Measurements from ENCODE around the gene ZNF398. TPM values are rescaled to one million over a fixed set of nuclear protein-coding genes. Genes with fewer than 3 reads are reported as not detected.

The ZNF398 gene
- total and polyA plus RNA-seq, 9 of the 15 experiments (the other 6 are each of a cell fraction or from before 2014, with no cell fraction given): 4.0 to 18.6 (median 10.4) TPM

GRCh38 chr7:149195180-149196150, 48.2 kb downstream of the ZNF398 start, which contains the start of gene ZNF282 (continued):
- TF ChIP-seq TRIM24 (IDR thresholded peaks at IDR 0.05) (peak in 1 of 2 experiments; percentile 22; a peak in 1 of 4 replicates), ZNF512 (tag; IDR thresholded peaks at IDR 0.05) (no peak), POU5F1 (IDR thresholded peaks at IDR 0.05; ENCODE audit: borderline replicate concordance, low read depth, low read length, partially characterized antibody) (no peak), NEUROD1 (IDR thresholded peaks at IDR 0.05; ENCODE audit: borderline replicate concordance, low read depth, low read length, partially characterized antibody) (peak; percentile 82), ATF7 (IDR thresholded peaks at IDR 0.05) (peak; percentile 69), ZBED1 (IDR thresholded peaks at IDR 0.05) (0 out of 2 replicates have a peak, but pooled peaks have one; percentile 35), ARID1B (IDR thresholded peaks at IDR 0.05) (peak; percentile 46), ZFP36 (IDR thresholded peaks at IDR 0.05; ENCODE audit: low read depth, low read length, partially characterized antibody) (peak; percentile 20), MCM2 (IDR thresholded peaks at IDR 0.05; ENCODE audit: low read depth) (no peak), KLF6 (CRISPR knock-in tag; IDR thresholded peaks at IDR 0.05; ENCODE audit: borderline replicate concordance) (no peak), RBM14 (IDR thresholded peaks at IDR 0.05; ENCODE audit: borderline replicate concordance, insufficient read depth, low read depth, low read length) (no peak), CTCF (IDR thresholded peaks at IDR 0.05 in 2 of 3, conservative IDR thresholded peaks at IDR 0.05 in 1 of 3; ENCODE audit: insufficient read depth in 2 of 3, low read depth in 1 of 3, low read length in 3 of 3) (peak; percentile 89 to 95 (median 93)), NR2C1 (IDR thresholded peaks at IDR 0.05) (no peak), NR2C1 (tag; IDR thresholded peaks at IDR 0.05) (peak; percentile 27; the same call in 1 of the 2 replicates), ZNF282 (CRISPR knock-in tag; IDR thresholded peaks at IDR 0.05) (peak; percentile 79; the same call in 1 of the 2 replicates), CTCFL (IDR thresholded peaks at IDR 0.05; ENCODE audit: borderline replicate concordance, insufficient read depth, low read depth, low read length, poor library complexity, severe bottlenecking) (peak; percentile 47), CHD4 (IDR thresholded peaks at IDR 0.05; ENCODE audit: insufficient read depth, insufficient replicate concordance, low read depth, low read length, poor library complexity, severe bottlenecking) (peak; percentile 81), NFXL1 (CRISPR knock-in tag; IDR thresholded peaks at IDR 0.05) (no peak), ZFP30 (CRISPR knock-in tag; IDR thresholded peaks at IDR 0.05; ENCODE audit: borderline replicate concordance) (no peak), ZNF384 (IDR thresholded peaks at IDR 0.05; ENCODE audit: low read depth, low read length) (peak; percentile 41; the same call in 1 of the 2 replicates)

Data from K562 (cell line).